Loucy (cell line): Measurements from ENCODE around the gene SLC5A2.

Experiments
- H2AFZ ChIP-seq: fragments of 200-600 bp; sonication (generic); 2 replicates; pipeline ENCODE4 v1.6.0; 2016; ENCODE audit warnings: antibody characterized with exemption, mild to moderate bottlenecking, low read length, moderate library complexity
- H3F3A ChIP-seq: fragments of 200-600 bp; 2 replicates; pipeline ENCODE4 v1.6.0; 2016; ENCODE audit warnings: antibody characterized with exemption, low read depth, mild to moderate bottlenecking
- H3K27me3 ChIP-seq: fragments of 200-600 bp; sonication (generic); 2 replicates; pipeline ENCODE4 v1.6.1; 2014; ENCODE audit warnings: low read length, mild to moderate bottlenecking; ENCODE audit not compliant: insufficient read depth, poor library complexity, severe bottlenecking
- H3K36me3 ChIP-seq: fragments of 200-600 bp; sonication (generic); 2 replicates; pipeline ENCODE4 v1.6.1; 2016; ENCODE audit warnings: low read length; ENCODE audit not compliant: insufficient read depth
- H3K4me1 ChIP-seq: fragments of 200-600 bp; sonication (generic); 2 replicates; pipeline ENCODE4 v1.5.1; 2014; ENCODE audit warnings: low read length, mild to moderate bottlenecking; ENCODE audit not compliant: insufficient read depth, poor library complexity, severe bottlenecking
- H3K4me2 ChIP-seq: fragments of 200-600 bp; sonication (generic); 2 replicates; pipeline ENCODE4 v1.6.0; 2014; ENCODE audit warnings: antibody characterized with exemption, low read length, low read depth, mild to moderate bottlenecking; ENCODE audit not compliant: poor library complexity, severe bottlenecking
- H3K4me3 ChIP-seq: fragments of 200-600 bp; sonication (generic); 2 replicates; pipeline ENCODE4 v1.5.1; 2014; ENCODE audit warnings: low read length, mild to moderate bottlenecking, mixed read lengths; ENCODE audit not compliant: poor library complexity, severe bottlenecking
- H3K79me2 ChIP-seq: fragments of 200-600 bp; sonication (generic); 2 replicates; pipeline ENCODE4 v1.6.1; 2014; ENCODE audit warnings: low read length; ENCODE audit not compliant: insufficient read depth
- H3K9ac ChIP-seq: fragments of 200-600 bp; sonication (generic); 2 replicates; pipeline ENCODE4 v1.6.0; 2014; ENCODE audit warnings: mild to moderate bottlenecking, low read depth, low read length, moderate library complexity; ENCODE audit not compliant: poor library complexity, severe bottlenecking
- H3K9me2 ChIP-seq: fragments of 200-600 bp; sonication (generic); replicated peaks from 2 replicates; pipeline ENCODE4 v1.6.1; 2016; ENCODE audit warnings: low read depth, low read length, mixed read lengths
- H3K9me3 ChIP-seq: fragments of 200-600 bp; sonication (generic); 2 replicates; pipeline ENCODE4 v1.6.1; 2014; ENCODE audit warnings: mild to moderate bottlenecking, antibody characterized with exemption, low read length, low read depth; ENCODE audit not compliant: insufficient read depth
- H4K20me1 ChIP-seq: fragments of 200-600 bp; sonication (generic); 2 replicates; pipeline ENCODE4 v1.6.0; 2014; ENCODE audit warnings: antibody characterized with exemption, low read length, mild to moderate bottlenecking; ENCODE audit not compliant: insufficient read depth, poor library complexity, severe bottlenecking
- EZH2phosphoT487 ChIP-seq: fragments of 200-600 bp; IDR thresholded peaks from 2 replicates; pipeline ENCODE4 v1.6.1; 2018; ENCODE audit warnings: antibody characterized with exemption, mild to moderate bottlenecking, moderate library complexity, borderline replicate concordance
- TF ChIP-seq, protein P1 (sequence below): fragments of 200-600 bp; sonication (generic); conservative IDR thresholded peaks from 2 replicates; pipeline ENCODE4 v1.5.1; 2014; ENCODE audit warnings: mild to moderate bottlenecking, antibody characterized with exemption, low read length

The SLC5A2 gene

DNA sequence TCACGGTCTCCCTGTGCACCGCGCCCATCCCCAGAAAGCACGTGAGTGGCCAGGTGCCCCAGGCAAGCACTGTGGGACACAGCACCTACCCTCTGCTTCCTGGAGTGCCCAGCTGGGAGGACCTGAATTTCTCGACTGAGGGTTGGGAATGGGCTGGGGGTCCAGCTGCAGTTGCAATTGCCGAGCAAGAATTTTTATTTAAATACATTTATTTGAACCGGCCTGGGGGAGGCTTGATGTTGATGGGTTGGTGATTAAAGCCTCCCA lies 6.3 kb downstream of the SLC5A2 start:
- H3K4me2 ChIP-seq = no peak overlapping the region
- no peaks in the 10 kb centered on the region for H4K20me1 ChIP-seq
- no peak overlapping the region for H3K4me3 ChIP-seq
- peaks cover 25% of the 10 kb centered on the region; the same call in 1 of the 2 replicates for H3K36me3 ChIP-seq
- H3F3A ChIP-seq = no peaks in the 10 kb centered on the region
- H3K9me2 ChIP-seq = no peaks in the 10 kb centered on the region
- no peaks in the 10 kb centered on the region for H3K4me1 ChIP-seq
- no peaks in the 10 kb centered on the region for H3K79me2 ChIP-seq
- TF ChIP-seq, protein P1, sequence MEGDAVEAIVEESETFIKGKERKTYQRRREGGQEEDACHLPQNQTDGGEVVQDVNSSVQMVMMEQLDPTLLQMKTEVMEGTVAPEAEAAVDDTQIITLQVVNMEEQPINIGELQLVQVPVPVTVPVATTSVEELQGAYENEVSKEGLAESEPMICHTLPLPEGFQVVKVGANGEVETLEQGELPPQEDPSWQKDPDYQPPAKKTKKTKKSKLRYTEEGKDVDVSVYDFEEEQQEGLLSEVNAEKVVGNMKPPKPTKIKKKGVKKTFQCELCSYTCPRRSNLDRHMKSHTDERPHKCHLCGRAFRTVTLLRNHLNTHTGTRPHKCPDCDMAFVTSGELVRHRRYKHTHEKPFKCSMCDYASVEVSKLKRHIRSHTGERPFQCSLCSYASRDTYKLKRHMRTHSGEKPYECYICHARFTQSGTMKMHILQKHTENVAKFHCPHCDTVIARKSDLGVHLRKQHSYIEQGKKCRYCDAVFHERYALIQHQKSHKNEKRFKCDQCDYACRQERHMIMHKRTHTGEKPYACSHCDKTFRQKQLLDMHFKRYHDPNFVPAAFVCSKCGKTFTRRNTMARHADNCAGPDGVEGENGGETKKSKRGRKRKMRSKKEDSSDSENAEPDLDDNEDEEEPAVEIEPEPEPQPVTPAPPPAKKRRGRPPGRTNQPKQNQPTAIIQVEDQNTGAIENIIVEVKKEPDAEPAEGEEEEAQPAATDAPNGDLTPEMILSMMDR = no peak
- no peak for TF ChIP-seq EZH2phosphoT487
- no peak overlapping the region for H2AFZ ChIP-seq
- H3K9me3 ChIP-seq = no peaks in the 10 kb centered on the region
- no peak overlapping the region for H3K9ac ChIP-seq
- H3K27me3 ChIP-seq = no peaks in the 10 kb centered on the region

DNA sequence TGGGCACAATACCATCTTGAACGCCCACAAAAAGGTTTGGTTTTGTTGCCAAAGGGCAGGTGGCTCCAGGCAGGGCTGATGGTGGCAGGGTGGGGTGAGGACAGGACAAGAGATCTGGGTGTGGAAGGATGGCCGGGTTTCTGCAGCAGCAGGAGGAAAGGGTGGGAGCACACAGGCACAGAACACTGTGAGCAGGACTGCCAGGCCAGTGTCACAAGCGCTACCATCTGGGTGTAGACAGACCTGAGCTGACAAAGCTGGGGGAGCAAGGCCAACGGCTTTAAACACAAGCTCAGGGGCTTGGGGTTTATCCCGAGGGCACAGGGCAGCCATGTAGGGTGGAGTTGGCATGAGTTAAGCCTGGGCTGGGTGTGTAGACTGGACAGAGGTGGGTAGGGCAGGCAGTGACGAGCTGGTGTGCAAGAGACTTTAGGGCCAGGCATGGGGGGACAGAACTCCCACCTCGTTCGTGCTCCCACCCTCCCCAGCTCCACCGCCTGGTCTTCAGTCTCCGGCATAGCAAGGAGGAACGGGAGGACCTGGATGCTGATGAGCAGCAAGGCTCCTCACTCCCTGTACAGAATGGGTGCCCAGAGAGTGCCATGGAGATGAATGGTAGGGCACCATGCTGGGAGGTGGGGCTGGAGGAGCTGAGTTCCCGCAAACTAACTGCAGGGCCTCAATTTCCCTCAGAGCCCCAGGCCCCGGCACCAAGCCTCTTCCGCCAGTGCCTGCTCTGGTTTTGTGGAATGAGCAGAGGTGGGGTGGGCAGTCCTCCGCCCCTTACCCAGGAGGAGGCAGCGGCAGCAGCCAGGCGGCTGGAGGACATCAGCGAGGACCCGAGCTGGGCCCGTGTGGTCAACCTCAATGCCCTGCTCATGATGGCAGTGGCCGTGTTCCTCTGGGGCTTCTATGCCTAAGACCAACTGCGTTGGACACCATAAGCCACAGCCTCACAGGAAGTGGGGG lies 7.0 kb downstream of the SLC5A2 start:
- no peaks in the 10 kb centered on the region for H4K20me1 ChIP-seq
- no peak overlapping the region for H3K4me3 ChIP-seq
- no peak overlapping the region for H3K4me2 ChIP-seq
- no peak overlapping the region for H3K9ac ChIP-seq
- no peaks in the 10 kb centered on the region for H3K27me3 ChIP-seq
- no peaks in the 10 kb centered on the region for H3K79me2 ChIP-seq
- TF ChIP-seq, protein P1 = no peak
- TF ChIP-seq EZH2phosphoT487 = no peak
- H3K36me3 ChIP-seq = peaks cover 25% of the 10 kb centered on the region; the same call in 1 of the 2 replicates
- no peaks in the 10 kb centered on the region for H3K9me3 ChIP-seq
- H3K9me2 ChIP-seq = no peaks in the 10 kb centered on the region
- no peak overlapping the region for H2AFZ ChIP-seq
- no peaks in the 10 kb centered on the region for H3K4me1 ChIP-seq
- H3F3A ChIP-seq = no peaks in the 10 kb centered on the region

- no peak overlapping the region for H2AFZ ChIP-seq
- peaks cover 40% of the 10 kb centered on the region; the same call in 1 of the 2 replicates for H3K36me3 ChIP-seq
These were observed 9.0 kb downstream of the SLC5A2 start for GRCh38 chr16:31491778-31492418.

More at GRCh38 chr16:31491778-31492418, 9.0 kb downstream of the SLC5A2 start:
- no peaks in the 10 kb centered on the region for H3F3A ChIP-seq
- H3K27me3 ChIP-seq = no peaks in the 10 kb centered on the region
- H3K4me3 ChIP-seq = no peak overlapping the region
- TF ChIP-seq, protein P1 = no peak
- no peak for TF ChIP-seq EZH2phosphoT487
- H3K4me2 ChIP-seq = no peak overlapping the region
- no peaks in the 10 kb centered on the region for H4K20me1 ChIP-seq
- H3K4me1 ChIP-seq = no peaks in the 10 kb centered on the region
- no peaks in the 10 kb centered on the region for H3K79me2 ChIP-seq
- H3K9me2 ChIP-seq = no peaks in the 10 kb centered on the region
- H3K9ac ChIP-seq = no peak overlapping the region
- H3K9me3 ChIP-seq = no peaks in the 10 kb centered on the region
